Measurements from ENCODE around the gene TDRD10.

DNA sequence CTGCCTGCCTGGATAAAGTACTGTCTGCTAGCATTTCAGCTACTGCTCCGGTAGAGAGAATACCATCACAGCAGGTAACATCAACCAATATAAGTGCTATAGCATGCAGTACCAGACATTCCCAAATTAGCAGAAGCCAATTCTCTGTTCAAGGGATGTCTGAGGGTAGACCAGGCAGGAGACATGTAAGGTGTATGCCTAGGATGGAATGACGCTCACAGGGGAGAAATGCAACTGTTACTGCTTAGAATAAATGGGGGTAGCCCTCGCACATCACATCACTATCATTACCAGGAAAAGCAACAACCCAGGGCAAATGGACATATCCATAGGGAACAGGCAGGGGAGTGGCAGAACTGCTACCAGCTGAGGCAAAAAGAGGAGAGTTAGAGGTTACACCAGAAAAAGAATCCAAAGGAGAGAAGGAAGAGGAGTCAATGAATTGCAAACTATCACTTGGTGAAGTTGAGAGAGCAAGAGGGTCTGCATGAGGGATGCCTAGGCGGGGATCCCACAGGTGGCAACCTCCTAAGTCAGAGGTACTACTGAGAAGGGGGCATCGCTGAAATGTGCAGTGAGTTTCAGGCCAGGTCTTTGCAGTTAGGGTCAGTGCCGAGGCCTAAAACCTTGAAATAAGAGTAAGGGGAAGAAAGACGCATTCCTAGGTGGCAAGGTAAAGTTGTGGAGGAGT, 55.4 kb downstream of the TDRD10 start:
- TF ChIP-seq TOX (CRISPR knock-in tag; IDR thresholded peaks at IDR 0.05; ENCODE audit: borderline replicate concordance) (no peak), ZNF565 (CRISPR knock-in tag; conservative IDR thresholded peaks at IDR 0.05; ENCODE audit: low read depth) (no peak), SNAI2 (CRISPR knock-in tag; IDR thresholded peaks at IDR 0.05) (no peak), CSDC2 (CRISPR knock-in tag; IDR thresholded peaks at IDR 0.05) (no peak), ZNF70 (CRISPR knock-in tag; IDR thresholded peaks at IDR 0.05) (no peak), GLIS3 (CRISPR knock-in tag; IDR thresholded peaks at IDR 0.05) (no peak), PATZ1 (CRISPR knock-in tag; IDR thresholded peaks at IDR 0.05; ENCODE audit: borderline replicate concordance) (no peak), ZNF8 (CRISPR knock-in tag; IDR thresholded peaks at IDR 0.05) (no peak)
- TF ChIP-seq, protein P1, sequence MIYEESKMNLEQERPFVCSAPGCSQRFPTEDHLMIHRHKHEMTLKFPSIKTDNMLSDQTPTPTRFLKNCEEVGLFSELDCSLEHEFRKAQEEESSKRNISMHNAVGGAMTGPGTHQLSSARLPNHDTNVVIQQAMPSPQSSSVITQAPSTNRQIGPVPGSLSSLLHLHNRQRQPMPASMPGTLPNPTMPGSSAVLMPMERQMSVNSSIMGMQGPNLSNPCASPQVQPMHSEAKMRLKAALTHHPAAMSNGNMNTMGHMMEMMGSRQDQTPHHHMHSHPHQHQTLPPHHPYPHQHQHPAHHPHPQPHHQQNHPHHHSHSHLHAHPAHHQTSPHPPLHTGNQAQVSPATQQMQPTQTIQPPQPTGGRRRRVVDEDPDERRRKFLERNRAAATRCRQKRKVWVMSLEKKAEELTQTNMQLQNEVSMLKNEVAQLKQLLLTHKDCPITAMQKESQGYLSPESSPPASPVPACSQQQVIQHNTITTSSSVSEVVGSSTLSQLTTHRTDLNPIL (CRISPR knock-in tag; IDR thresholded peaks at IDR 0.05; ENCODE audit: low read depth): no peak

All from SK-N-SH treated with all-trans-retinoic acid at 6 μM for 48 hours (cell line).